ENCODE results near the gene POLR2J.
"Not testable (repeated sequence)": the region's sequence is repeated elsewhere in the genome, so short reads cannot be mapped to it uniquely, and the experiment has no call there.

- not testable (repeated sequence) for TF ChIP-seq CTCF, POLR2A (IDR thresholded peaks at IDR 0.05)
Observed at GRCh38 chr7:102517550-102518147, 38.9 kb upstream of the POLR2J start, which contains the start of gene RASA4B.
